Measurements from ENCODE around the gene CDK8.

DNA sequence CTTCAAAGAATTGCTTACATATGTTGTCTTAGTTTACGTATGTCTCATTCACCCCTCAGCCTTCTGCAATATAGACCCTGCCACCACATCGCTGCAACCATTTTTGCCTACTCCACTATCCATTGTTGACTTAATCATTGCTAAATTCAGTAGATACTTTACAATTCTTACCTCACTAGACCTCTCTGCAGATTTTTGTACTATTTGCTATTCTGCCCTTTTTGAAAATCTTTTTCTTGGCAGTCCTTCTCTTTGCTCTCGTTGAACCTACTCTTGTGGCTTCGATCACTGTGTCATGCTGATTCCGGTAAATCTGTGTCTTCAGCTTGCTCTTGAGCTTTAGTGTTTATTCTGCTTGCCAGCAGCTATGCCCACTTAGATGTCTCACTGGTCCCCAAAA lies 81.2 kb downstream of the CDK8 start:
- TF ChIP-seq EZH2 (IDR thresholded peaks at IDR 0.05; ENCODE audit: low read length, unreplicated experiment): no peak
- TF ChIP-seq, protein P1, sequence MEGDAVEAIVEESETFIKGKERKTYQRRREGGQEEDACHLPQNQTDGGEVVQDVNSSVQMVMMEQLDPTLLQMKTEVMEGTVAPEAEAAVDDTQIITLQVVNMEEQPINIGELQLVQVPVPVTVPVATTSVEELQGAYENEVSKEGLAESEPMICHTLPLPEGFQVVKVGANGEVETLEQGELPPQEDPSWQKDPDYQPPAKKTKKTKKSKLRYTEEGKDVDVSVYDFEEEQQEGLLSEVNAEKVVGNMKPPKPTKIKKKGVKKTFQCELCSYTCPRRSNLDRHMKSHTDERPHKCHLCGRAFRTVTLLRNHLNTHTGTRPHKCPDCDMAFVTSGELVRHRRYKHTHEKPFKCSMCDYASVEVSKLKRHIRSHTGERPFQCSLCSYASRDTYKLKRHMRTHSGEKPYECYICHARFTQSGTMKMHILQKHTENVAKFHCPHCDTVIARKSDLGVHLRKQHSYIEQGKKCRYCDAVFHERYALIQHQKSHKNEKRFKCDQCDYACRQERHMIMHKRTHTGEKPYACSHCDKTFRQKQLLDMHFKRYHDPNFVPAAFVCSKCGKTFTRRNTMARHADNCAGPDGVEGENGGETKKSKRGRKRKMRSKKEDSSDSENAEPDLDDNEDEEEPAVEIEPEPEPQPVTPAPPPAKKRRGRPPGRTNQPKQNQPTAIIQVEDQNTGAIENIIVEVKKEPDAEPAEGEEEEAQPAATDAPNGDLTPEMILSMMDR (conservative IDR thresholded peaks at IDR 0.05; ENCODE audit: low read depth, low read length): no peak

All from PC-3 (cell line).